Measurements from ENCODE around the gene GJA3.

DNA sequence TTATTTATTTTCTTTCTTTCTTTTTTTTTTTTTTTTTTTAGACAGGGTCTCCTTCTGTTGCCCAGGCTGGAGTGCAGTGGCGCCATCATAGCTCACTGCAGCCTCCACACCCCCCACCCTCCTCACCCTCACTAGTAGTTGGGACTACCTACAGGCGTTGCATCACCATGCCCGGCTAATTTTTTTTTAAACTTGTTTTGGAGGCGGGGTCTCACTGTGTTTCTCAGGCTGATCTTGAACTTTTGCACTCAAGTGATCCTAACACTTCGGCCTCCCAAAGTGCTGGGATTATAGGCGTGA, 33.6 kb downstream of the GJA3 start:
- TF ChIP-seq, protein P1, sequence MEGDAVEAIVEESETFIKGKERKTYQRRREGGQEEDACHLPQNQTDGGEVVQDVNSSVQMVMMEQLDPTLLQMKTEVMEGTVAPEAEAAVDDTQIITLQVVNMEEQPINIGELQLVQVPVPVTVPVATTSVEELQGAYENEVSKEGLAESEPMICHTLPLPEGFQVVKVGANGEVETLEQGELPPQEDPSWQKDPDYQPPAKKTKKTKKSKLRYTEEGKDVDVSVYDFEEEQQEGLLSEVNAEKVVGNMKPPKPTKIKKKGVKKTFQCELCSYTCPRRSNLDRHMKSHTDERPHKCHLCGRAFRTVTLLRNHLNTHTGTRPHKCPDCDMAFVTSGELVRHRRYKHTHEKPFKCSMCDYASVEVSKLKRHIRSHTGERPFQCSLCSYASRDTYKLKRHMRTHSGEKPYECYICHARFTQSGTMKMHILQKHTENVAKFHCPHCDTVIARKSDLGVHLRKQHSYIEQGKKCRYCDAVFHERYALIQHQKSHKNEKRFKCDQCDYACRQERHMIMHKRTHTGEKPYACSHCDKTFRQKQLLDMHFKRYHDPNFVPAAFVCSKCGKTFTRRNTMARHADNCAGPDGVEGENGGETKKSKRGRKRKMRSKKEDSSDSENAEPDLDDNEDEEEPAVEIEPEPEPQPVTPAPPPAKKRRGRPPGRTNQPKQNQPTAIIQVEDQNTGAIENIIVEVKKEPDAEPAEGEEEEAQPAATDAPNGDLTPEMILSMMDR (IDR thresholded peaks at IDR 0.05): no peak
- TF ChIP-seq EZH2 (IDR thresholded peaks at IDR 0.05; ENCODE audit: borderline replicate concordance, insufficient read depth, low read depth, low read length, poor library complexity, severe bottlenecking): no peak
